Stimulated activated CD8-positive, alpha-beta memory T cell treated with anti-CD3 and anti-CD28 coated beads, Interleukin-12 subunit alpha, Interleukin-12 subunit beta, amount 100 ng/mL, for 24 hours (primary cell): ENCODE measurements around the gene CTU2.
A peak's percentile ranks its signal among the peaks of the same experiment; 100 is the strongest.

Source experiments
- DNase-seq: peaks from one replicate; pipeline ENCODE4 v3.0.0-alpha.2; 2020; ENCODE audit errors: extremely low read depth

CTU2 gene

GRCh38 chr16:88681709-88682451, 24.4 kb upstream of the CTU2 start:
- no peak for DNase-seq

GRCh38 chr16:88684569-88685155, 21.6 kb upstream of the CTU2 start:
- DNase-seq: no peak

- DNase-seq: no peak
Observed at GRCh38 chr16:88685156-88686061, 20.9 kb upstream of the CTU2 start.

DNA sequence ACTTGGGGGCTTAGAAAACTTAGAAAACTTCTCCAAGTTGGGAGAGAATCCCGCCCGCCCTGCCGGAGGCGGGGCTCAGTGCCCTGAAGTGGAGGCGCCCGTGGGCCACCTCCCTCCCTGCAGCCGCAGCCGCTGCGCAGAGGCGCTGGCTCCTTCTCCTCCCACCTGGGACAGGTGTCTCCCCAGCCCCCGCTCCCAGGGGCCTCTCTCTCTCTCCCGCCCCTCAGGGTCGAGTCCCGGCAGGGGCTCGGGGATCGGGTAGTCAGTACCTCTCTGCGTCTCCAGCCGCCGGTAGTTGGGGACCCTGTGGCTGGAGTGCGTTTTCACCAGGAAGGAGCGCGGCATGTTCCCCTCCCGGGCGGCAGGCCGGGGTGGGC, 20.3 kb upstream of the CTU2 start:
- DNase-seq: no peak

GRCh38 chr16:88686439-88687253, 19.7 kb upstream of the CTU2 start, which contains the start of gene SNAI3:
Gene SNAI3, minus strand, starts transcription at chr16:88686507. Its CDS starts 101 bp downstream, at chr16:88686406.
- DNase-seq: peak; percentile 67

DNA sequence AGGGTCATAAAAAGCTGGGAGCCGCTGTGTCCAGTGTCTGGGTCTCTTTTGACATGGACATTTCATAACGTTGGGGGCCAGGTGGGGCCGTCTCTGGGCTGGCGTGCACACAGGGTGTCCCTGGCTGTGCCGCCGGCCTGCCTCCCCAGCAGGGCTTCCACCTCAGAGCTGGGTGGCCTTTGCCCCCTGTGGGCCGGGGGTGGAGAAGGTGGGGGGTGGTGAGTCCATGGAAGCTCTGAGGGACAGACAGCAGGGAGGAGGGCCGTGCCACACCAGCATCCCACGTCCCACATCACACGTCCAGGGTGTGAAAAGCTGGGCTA, 19.1 kb upstream of the CTU2 start:
- DNase-seq: no peak

DNA sequence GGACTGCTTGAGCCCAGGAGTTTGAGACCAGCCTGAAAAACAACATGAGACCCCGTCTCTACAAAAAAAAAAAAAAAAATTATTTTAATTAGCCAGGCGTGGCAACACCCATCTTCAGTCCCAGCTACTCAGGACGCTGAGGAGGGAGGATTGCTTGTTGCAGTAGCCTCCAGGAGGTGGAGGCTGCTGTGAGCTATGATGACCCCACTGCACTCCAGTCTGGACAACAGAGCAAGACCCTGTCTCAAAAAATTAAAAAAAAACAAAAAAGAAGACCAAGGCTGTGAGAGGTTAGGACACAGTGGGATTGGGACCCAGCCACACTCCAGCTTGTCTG, 18.7 kb upstream of the CTU2 start:
- DNase-seq: no peak

DNA sequence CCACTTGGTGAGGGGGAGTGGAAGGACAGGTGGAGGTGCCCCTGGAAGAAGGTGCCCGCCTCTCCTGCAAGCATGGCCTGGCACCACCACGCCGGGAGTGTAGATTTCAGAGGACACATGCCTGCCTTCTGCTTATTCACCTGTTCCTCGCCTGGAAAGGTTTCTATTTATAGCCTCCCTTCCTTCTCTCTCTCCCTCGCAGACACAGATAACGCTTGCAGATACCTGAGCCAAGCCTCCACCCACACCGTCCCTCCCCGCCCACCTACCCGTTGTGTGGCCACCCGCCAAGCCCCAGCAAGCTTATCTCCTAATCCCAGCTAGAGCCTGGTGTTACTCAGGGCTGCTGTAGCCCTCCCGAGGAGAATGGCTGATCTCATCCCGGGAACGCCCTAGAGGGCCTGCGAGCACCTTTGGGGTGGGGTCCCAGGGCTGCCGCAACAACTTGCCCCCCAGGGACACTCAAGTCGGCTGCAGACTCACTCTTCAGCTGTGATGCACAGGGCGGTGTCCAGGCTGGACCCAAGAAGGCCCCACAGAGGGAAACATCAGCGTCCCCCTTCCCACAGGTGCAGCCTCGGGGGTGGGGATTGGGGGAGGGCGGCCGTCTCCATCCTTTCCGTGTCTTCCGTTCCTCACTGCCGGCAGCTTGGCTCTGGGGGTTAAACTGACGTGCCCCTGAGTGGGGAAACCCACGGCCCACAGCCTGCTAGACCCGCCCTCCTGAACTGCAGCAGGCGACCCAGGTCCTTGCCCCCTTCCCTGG, 18.1 kb upstream of the CTU2 start:
- DNase-seq: no peak

GRCh38 chr16:88690341-88691128, 15.8 kb upstream of the CTU2 start:
- no peak for DNase-seq

DNA sequence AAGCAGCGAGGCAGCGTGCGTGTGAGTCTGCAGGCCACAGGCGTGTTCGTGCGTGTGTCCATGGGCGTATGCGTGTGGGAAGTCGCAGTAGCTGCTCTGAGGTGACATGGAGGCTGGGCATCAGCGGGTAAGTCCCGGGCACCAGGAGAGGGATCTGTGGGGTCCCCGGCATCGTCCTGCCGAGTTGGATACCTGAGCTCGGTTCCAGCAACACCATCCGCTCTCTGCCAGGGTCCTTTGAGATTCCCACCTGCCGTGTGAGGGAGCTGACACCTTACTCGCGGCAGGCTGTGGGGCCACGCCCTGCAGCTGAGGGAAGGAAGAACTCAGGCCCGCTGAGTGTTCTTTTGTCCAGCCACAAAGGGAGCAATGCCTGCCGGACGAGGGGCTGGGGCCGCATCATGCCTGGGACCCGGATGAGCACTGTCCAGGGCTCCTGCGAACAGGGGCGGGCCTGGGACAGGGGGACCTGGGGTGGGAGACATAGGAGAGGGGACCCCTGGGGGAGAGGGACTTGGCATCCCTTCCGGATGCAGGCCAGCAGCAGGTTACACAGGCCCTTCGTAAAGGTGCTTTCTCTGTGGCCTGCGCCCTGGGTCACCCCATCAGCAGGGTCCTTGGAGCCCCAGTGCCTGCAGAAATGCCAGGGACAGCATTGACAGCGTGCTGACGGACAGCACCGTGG, 15.0 kb upstream of the CTU2 start:
- no peak for DNase-seq

DNA sequence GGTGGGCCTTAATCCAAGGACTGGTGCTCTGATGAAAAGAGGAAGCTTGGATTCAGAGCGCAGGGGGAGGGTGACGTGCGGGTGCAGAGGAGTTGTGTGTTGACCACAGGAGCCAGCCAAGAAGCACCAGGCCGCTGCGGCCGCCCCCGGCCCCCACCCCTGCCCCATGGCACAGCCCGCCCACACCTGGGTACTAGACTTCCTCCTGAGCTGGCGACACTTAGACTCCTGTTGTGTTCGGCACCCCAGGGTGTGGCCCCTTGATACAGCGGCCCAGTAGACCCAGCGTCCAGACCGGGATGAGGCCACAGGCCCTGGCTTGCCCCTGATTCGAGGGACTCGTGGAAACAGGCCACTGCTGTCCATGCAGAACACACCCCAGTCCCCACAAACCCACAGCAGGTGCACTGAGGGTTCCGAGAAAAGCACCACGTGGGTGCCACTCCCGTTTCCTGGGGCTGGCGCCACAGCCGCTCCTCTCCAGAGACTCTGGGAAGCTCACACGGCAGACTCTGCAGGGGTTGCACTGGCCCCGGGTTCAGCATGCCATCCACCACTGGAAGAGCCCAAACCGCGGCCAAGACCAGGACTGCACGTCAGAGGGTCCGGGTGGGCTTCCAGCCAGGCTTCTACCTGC, 14.3 kb upstream of the CTU2 start:
- DNase-seq: no peak

DNA sequence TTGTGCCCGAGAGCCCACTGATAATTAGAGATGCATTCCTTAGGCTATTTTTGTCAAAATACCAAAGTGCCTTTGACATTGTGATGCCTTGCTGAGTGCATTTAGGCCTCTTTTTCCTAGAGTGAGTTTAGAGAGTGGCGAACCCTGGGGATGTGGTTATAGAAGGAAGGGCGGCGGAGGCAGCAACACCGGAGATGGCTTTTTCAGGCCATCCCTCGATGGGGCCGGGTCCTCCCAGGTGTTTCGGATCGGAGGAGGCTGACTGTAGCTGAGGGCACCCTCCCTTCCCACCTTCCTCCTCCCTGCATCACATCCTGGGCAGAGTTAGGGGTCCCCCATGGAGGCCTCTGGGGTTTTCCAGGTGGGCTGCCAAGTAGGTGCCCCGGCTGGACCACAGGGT, 13.4 kb upstream of the CTU2 start:
- no peak for DNase-seq

DNA sequence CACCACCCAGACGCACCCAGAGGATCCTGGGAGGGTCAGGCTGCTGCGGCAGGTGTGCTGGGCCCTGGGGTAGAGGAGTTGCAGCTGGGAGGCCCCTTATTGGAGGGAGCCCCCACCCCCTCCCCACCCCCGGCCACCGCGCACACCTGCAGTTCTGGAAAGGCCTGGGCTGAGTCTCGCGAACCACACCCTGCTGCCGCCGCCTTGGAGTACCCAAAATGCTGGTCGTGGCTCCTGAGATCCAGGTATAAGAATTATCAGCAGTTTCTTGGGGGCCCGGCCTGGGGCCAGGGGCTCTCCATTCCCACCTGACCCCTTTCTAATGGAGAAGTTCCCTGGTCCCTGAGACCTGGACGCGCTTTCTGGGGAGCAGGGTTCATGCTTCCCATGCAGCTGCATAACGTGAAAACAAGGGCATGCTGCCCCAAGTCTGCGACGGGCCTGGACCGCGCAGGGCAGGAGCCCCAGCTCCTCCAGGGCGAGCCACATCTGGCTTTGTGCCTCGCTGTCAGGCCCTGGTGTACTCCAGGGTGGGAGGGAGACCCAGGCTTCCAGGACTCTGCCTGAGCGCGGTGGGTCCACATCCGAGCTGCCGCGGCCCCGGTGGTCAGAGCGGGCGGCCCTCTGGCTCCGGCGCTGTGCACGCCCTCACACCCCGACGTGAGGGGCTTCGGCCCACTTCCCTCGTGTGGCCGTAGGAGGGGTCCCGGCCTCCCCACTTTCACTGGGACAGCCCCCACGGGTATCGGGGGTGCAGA, 12.7 kb upstream of the CTU2 start:
- DNase-seq: no peak

DNA sequence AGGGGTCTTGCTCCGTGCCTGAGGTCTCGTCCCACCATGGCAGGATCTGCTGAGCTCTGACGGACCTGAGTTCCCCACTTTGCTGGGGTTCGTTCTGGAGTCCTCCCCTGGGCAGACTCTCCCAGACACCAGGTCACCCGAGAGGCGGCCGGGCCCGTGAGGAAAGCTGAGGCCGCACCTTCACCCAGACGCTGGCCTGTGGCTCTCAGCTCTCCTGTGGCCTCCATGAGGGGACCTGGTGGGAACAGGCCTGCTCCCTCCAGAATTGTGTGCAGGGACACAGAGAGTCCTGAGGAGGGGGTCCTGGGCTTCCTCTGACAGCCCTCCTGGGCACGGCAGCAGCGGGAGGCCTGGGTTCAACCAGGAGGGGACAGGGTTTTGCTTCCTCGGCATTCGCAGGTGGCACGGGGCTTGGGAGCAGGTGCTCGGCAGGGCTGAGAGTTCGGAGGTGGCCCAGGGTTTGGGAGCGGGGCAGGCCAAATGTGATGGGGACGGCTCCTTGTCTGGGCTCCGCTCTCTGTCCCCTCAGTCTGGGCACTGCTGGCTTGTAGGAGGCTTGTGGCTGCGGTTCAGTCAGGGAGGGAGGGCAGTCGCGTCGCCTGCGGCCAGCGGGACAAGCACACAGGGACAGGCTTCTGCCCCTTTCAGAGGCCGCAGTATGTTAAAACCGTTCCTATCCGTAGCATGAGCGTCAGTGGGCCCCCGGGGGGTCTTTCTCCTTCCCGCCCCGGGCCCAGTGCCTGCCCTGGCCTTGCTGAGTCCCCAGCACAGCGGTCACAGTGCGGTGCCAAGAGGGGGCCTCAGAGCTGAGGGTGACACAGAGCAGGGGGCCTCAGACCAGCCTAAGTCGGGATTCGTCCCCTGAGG, 11.8 kb upstream of the CTU2 start:
- no peak for DNase-seq

- no peak for DNase-seq
Observed at GRCh38 chr16:88695218-88695617, 11.1 kb upstream of the CTU2 start.

- no peak for DNase-seq
Observed at GRCh38 chr16:88695753-88696152, 10.6 kb upstream of the CTU2 start.

DNA sequence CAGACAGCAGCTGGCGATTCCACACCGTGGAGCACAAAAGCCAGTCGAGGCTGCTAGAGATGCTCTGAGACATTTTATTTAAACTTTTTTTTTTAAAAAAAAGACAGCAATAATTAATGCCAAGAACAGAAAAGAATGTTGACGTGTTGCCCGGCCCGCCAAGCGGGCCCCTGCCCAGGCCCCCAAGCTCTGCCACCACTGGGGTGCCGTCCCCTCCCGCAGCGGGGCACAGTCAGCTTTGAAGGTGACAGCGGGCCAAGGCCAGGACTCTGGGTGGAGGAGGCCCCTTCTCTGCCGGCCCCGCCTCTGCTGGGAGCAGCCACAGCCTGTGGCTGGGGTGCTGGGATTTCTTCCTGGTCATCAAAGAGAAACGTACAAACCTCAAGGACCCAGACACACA, 9.9 kb upstream of the CTU2 start:
- no peak for DNase-seq
